HCT116 (cell line): ENCODE measurements around the gene COL8A2. TPM values are rescaled to one million over a fixed set of nuclear protein-coding genes. Genes with fewer than 3 reads are reported as not detected.

Experiments used
- CEBPB ChIP-seq: IDR thresholded peaks from 2 replicates; pipeline ENCODE4 v1.6.1; 2012; ENCODE audit warnings: low read depth
- CTCF ChIP-seq, 3 experiments: fragments of 200-600 bp in 1 of 3; sonication (generic) in 1 of 3; IDR thresholded peaks in 2 of 3; conservative IDR thresholded peaks in 1 of 3; 2 replicates each; pipeline ENCODE4 v1.5.1; 2012 to 2017; ENCODE audit warnings: low read depth in 2 of 3, low read length in 2 of 3, antibody characterized with exemption in 1 of 3, borderline replicate concordance in 1 of 3, control low read depth in 1 of 3, mild to moderate bottlenecking in 1 of 3, mixed read lengths in 1 of 3, mixed run types in 1 of 3, moderate library complexity in 1 of 3; ENCODE audit not compliant: insufficient read depth in 1 of 3
- EGR1 ChIP-seq: IDR thresholded peaks from 2 replicates; pipeline ENCODE4 v1.6.1; 2012; ENCODE audit warnings: low read depth
- POLR2AphosphoS5 ChIP-seq: IDR thresholded peaks from 2 replicates; pipeline ENCODE4 v1.6.1; 2011; ENCODE audit warnings: mild to moderate bottlenecking, low read depth, low read length, moderate library complexity
- REST ChIP-seq: IDR thresholded peaks from 2 replicates; pipeline ENCODE4 v1.6.1; 2012; ENCODE audit warnings: low read depth
- ZFX ChIP-seq: fragments of 450-650 bp; IDR thresholded peaks from 2 replicates; pipeline ENCODE4 v1.6.1; 2017
- total RNA-seq: library from RNA; stranded (reverse); gene quantifications from one replicate; pipeline ENCODE4 v1.2.1, GENCODE V29; 2021; ENCODE audit not compliant: unreplicated experiment
- TF ChIP-seq, protein P1 (sequence below): IDR thresholded peaks from 2 replicates; pipeline ENCODE4 v1.6.1; 2012

The COL8A2 gene
- total RNA-seq, 1 experiment from 2014 or later = 0.05 TPM

DNA sequence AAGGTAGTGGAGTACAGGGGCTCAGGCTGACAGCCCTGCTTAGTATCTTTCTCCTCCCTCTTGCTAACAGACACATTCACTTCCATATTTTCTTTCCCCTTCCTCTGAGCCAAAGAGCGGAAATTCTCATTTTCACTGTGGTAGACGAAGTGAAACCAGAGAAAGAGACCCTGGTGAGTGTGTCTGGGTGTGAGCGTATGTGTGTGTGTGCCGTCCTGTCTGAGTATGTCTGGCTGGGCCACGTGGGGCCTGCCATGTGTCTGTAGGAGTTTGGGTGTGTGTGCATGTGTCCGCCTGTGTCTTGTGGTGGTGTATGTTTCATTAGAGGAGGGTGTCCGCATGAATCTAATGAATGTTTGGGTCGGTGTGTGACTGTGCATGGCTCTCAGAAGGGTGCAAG is 1.7 kb downstream of the COL8A2 start (continued):
- TF ChIP-seq CTCF (IDR thresholded peaks at IDR 0.05 in 2 of 3, conservative IDR thresholded peaks at IDR 0.05 in 1 of 3; ENCODE audit: borderline replicate concordance in 1 of 3, insufficient read depth in 1 of 3, low read depth in 2 of 3, low read length in 2 of 3) (no peak), EGR1 (no peak), ZFX (no peak), CEBPB (no peak), POLR2AphosphoS5 (no peak), REST (no peak)
- TF ChIP-seq, protein P1, sequence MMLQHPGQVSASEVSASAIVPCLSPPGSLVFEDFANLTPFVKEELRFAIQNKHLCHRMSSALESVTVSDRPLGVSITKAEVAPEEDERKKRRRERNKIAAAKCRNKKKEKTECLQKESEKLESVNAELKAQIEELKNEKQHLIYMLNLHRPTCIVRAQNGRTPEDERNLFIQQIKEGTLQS = no peak
